Measurements from ENCODE around the gene CX3CL1.

CX3CL1 gene

DNA sequence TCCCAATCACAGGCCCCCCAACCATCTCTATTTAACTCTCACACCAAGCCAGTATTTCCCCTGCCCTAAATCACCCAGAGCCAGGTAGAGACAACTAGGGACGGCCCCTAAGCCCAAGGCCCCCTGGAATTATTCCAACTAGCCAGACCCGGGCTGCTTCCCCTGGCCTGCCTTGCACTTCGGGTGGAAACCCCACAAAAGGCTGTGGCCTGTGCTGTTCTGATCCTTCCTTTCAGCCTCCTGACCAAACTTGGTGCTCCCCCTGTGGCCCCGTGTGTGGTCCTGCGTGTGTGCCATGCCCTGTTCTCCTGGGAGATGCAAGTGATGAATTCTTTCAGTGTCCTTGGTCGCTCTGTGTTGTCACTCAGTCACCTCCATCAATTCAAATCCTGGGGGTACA is 47.2 kb downstream of the CX3CL1 start:
- TF ChIP-seq, protein P1, sequence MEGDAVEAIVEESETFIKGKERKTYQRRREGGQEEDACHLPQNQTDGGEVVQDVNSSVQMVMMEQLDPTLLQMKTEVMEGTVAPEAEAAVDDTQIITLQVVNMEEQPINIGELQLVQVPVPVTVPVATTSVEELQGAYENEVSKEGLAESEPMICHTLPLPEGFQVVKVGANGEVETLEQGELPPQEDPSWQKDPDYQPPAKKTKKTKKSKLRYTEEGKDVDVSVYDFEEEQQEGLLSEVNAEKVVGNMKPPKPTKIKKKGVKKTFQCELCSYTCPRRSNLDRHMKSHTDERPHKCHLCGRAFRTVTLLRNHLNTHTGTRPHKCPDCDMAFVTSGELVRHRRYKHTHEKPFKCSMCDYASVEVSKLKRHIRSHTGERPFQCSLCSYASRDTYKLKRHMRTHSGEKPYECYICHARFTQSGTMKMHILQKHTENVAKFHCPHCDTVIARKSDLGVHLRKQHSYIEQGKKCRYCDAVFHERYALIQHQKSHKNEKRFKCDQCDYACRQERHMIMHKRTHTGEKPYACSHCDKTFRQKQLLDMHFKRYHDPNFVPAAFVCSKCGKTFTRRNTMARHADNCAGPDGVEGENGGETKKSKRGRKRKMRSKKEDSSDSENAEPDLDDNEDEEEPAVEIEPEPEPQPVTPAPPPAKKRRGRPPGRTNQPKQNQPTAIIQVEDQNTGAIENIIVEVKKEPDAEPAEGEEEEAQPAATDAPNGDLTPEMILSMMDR (IDR thresholded peaks at IDR 0.05; ENCODE audit: borderline replicate concordance, control extremely low read depth, extremely low read depth, insufficient read depth, missing control alignments) = no peak
- in situ Hi-C loops (cut with MboI; ENCODE audit: low sequenced_read_pairs, unreplicated experiment) = loop anchor here (5.0 to 25.0 kb wide), 2 partner anchors 117 to 332 kb away; partner anchors contain the start of gene CPNE2
- no peak for DNase-seq (ENCODE audit: low spot score)

DNA sequence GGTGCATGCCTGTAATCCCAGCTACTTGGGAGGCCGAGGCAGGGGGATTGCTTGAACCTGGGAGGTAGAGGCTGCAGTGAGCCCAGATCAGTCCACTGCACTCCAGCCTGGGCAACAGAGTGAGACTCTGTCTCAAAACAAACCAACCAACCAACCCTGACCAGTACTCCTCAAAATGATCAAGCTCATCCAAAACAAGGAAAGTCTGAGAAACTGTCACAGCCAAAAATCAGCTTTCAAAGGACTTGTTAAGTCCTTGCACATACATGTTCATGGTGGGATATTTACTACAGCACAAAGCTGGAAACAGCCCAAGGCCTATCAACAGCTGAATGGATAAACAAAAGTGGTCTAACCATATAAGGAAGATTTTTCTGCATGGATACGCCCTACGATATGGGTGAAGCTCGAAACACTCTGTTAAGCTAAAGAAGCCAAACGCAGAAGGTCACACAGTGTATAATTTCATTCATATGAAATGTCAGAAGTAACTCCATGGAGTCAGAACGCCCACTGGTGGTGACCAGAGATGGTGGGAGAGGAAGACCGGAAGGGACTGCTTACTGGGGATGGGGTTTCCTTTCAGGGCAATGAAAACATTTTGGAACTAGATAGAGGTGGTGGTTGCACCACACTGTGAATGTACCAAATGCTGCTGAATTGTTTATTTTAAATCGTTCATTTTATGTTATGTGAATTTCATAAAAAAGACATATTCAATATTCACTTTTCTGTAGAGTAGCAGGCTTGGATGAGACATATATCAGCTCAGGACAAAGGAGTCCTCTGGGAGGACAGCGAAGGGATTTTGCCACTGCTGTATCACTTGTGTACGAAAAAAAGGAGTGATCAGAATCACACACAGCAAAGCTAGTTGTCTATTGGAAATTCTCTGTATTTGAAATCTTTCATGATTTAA is 50.0 kb downstream of the CX3CL1 start:
- in situ Hi-C loops (cut with MboI; ENCODE audit: low sequenced_read_pairs, unreplicated experiment) = loop anchor here (25.0 kb wide), 1 partner anchor 335 kb away; the partner anchor contains the start of gene CPNE2
- TF ChIP-seq, protein P1 (IDR thresholded peaks at IDR 0.05; ENCODE audit: borderline replicate concordance, control extremely low read depth, extremely low read depth, insufficient read depth, missing control alignments) = peak; percentile 9

DNA sequence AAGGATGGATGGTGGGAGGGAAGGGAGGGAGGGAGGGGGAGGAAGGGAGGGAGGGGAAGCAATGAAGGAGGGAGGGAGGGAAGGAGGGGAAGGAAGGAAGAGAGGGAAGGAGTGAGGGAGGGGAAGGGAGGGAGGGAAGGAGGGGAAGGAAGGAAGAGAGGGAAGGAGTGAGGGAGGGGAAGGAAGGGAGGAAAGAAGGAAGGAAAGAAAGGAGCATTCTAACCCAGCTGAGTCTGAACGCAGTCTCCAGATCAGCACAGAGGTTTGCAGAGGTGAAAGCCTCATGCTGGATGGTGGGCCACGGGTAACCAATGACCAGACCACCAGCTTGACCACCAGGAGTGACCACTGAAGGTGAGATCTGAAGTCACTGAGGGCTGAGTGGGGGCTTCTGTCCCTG is 50.9 kb downstream of the CX3CL1 start:
- in situ Hi-C loops (cut with MboI; ENCODE audit: low sequenced_read_pairs, unreplicated experiment) = loop anchor here (25.0 kb wide), 1 partner anchor 336 kb away; the partner anchor contains the start of gene CPNE2
- TF ChIP-seq, protein P1 (IDR thresholded peaks at IDR 0.05; ENCODE audit: borderline replicate concordance, control extremely low read depth, extremely low read depth, insufficient read depth, missing control alignments) = no peak
- no peak for DNase-seq (ENCODE audit: low spot score)

More for the DNA sequence above, 50.0 kb downstream of the CX3CL1 start:
- DNase-seq (ENCODE audit: low spot score) = no peak

DNA sequence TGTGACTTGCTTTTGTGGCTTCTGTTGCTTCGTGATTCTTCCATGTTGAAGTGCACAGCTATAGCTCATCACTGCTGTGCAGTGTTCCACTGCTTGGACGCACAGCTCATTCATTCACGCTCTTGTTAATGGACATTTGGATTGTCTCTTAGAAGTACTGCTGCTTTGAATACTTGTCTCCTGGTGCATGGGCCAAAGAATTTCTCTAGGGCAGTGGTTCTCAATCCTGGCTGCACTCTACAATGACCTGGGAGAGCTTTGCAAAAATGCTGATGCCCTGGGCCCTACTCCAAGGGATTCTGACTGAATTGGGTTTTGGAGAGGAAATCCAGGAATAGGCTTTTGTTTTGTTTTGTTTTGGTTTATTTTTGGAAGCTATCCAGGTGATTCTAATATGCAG is 52.3 kb downstream of the CX3CL1 start:
- TF ChIP-seq, protein P1 (IDR thresholded peaks at IDR 0.05; ENCODE audit: borderline replicate concordance, control extremely low read depth, extremely low read depth, insufficient read depth, missing control alignments) = no peak
- in situ Hi-C loops (cut with MboI; ENCODE audit: low sequenced_read_pairs, unreplicated experiment) = loop anchor here (25.0 kb wide), 1 partner anchor 337 kb away; the partner anchor contains the start of gene CPNE2
- no peak for DNase-seq (ENCODE audit: low spot score)

DNA sequence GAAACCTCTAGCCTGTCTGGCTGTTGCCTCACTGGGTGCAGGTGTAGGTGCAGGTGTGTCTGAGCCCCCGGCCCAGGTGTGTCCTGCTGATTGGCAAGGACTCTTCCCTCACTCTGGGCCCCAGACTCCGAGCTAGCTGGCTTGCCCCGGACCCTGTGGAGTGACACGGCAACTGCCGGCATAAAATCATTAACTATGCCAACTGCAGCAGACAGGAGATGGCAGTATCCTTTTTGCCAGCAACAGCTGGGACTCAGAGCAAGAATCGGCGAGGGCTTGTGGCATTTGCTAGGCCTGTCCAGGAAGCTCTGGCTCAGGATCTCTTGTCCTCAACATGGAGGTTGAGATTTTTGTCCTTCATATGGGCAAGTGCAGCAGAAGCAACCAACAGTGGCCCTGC is 54.1 kb downstream of the CX3CL1 start:
- in situ Hi-C loops (cut with MboI; ENCODE audit: low sequenced_read_pairs, unreplicated experiment) = no loop called here
- TF ChIP-seq, protein P1 (IDR thresholded peaks at IDR 0.05; ENCODE audit: borderline replicate concordance, control extremely low read depth, extremely low read depth, insufficient read depth, missing control alignments) = no peak
- DNase-seq (ENCODE audit: low spot score) = no peak

DNA sequence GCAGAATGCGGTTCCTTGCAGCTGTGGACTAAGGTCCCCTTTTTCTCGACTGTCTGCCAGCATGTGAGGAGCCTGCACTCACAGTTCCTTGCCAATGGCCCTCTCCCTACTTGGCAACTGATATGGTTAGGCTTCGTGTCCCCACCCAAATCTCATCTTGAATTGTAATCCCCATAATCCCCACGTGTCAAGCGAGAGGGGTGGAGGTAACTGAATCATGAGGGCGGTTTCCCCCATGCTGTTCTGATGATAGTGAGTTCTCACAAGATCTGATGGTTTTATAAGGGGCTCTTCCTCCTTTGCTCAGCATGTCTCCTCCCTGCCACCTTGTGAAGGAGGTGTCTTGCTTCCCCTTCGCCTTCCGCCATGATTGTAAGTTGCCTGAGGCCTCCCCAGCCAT is 55.0 kb downstream of the CX3CL1 start:
- TF ChIP-seq, protein P1 (IDR thresholded peaks at IDR 0.05; ENCODE audit: borderline replicate concordance, control extremely low read depth, extremely low read depth, insufficient read depth, missing control alignments) = no peak
- in situ Hi-C loops (cut with MboI; ENCODE audit: low sequenced_read_pairs, unreplicated experiment) = no loop called here
- no peak for DNase-seq (ENCODE audit: low spot score)

Measured in GM13976 (cell line).